ENCODE data around the gene LGALS4.
"Not testable (repeated sequence)": the region's sequence is repeated elsewhere in the genome, so short reads cannot be mapped to it uniquely, and the experiment has no call there.

Gene LGALS4

GRCh38 chr19:38821230-38821825, 8.6 kb upstream of the LGALS4 start:
- DNase-seq, result not testable (repeated sequence)

GRCh38 chr19:38819231-38819920, 6.6 kb upstream of the LGALS4 start:
- no peak for DNase-seq

GRCh38 chr19:38817081-38817480, 4.3 kb upstream of the LGALS4 start:
- no peak for DNase-seq

- no peak for DNase-seq
Observed at GRCh38 chr19:38816131-38816750, 3.5 kb upstream of the LGALS4 start.

- no peak for DNase-seq
Observed at GRCh38 chr19:38815059-38816001, 2.6 kb upstream of the LGALS4 start.

- DNase-seq, result not testable (repeated sequence)
Observed at GRCh38 chr19:38813932-38814331, 1.2 kb upstream of the LGALS4 start.

- DNase-seq, result no peak
Observed at GRCh38 chr19:38813323-38813722, 578 bp upstream of the LGALS4 start.

GRCh38 chr19:38812009-38812840, 520 bp downstream of the LGALS4 start:
- DNase-seq, result no peak

GRCh38 chr19:38809592-38810252, 3.0 kb downstream of the LGALS4 start:
- no peak for DNase-seq

GRCh38 chr19:38808741-38809140, 4.0 kb downstream of the LGALS4 start:
- no peak for DNase-seq

- not testable (repeated sequence) for DNase-seq
Observed at GRCh38 chr19:38807374-38808098, 5.2 kb downstream of the LGALS4 start.

GRCh38 chr19:38806371-38806770, 6.4 kb downstream of the LGALS4 start:
- DNase-seq, result no peak

- DNase-seq, result no peak
Observed at GRCh38 chr19:38805180-38805579, 7.6 kb downstream of the LGALS4 start.

- no peak for DNase-seq
Observed at GRCh38 chr19:38803543-38803942, 9.2 kb downstream of the LGALS4 start.

- DNase-seq, result no peak
Observed at GRCh38 chr19:38801359-38802095, 11.2 kb downstream of the LGALS4 start.

GRCh38 chr19:38800577-38801347, 12.0 kb downstream of the LGALS4 start:
- no peak for DNase-seq

- no peak for DNase-seq
Observed at GRCh38 chr19:38799104-38799503, 13.6 kb downstream of the LGALS4 start.

- not testable (repeated sequence) for DNase-seq
Observed at GRCh38 chr19:38797781-38798180, 15.0 kb downstream of the LGALS4 start.

GRCh38 chr19:38796154-38796553, 16.6 kb downstream of the LGALS4 start:
- DNase-seq, result no peak
